Body of pancreas (tissue), 4 donors: ENCODE data around the gene MATN4.

Experiments
- CTCF ChIP-seq, 7 experiments: fragments of 450-650 bp in 4 of 7; fragments of 200-600 bp in 3 of 7; sonication (generic) in 3 of 7; IDR thresholded peaks; one replicate each; pipeline ENCODE4 v1.5.1; 2016 to 2019; ENCODE audit warnings: antibody characterized with exemption in 7 of 7
- POLR2A ChIP-seq, 3 donors: fragments of 450-650 bp; IDR thresholded peaks; one replicate each; pipeline ENCODE4 v1.6.1; 2016; ENCODE audit warnings: antibody characterized with exemption in 3 of 3, mild to moderate bottlenecking in 2 of 3

DNA sequence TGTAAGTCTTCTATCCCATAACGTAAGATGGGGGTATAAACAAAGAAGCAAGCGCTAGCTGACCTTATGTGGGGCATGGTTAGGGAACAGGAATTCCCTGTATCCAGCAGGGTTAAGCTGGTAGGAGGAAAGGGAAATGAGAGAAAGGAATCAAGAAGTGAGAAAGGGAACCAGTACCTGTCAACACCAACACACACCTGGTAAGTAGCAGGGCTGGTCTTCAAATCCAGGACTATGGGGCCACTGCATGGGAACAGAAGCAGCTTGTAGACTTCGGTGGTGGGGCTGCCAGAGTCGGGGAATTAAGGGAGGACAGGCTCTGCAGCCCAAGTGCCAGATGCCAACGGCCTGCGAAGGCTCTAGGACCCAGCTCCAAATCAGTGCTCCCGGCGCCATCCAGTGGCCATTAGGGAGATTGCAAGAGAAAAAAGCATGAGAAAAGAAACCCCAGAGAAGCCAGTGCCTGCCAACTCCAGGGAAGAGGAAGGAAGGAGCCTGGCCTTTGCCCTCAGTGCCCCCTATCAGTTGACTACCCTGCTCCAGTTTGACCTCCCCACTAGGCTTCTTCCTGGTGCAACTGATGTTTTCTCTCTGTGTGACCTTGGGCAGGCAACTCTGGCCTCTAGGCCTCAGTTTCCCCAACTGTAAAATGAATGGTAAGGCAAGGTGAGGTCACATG is 17.3 kb downstream of the MATN4 start:
- TF ChIP-seq CTCF (IDR thresholded peaks at IDR 0.05) (peak; percentile 78 to 94 (median 91)), POLR2A (IDR thresholded peaks at IDR 0.05) (no peak)
